Adrenal gland (tissue), 12 donors: ENCODE results near the gene TBC1D1. TPM values are rescaled to one million over a fixed set of nuclear protein-coding genes. Genes with fewer than 3 reads are reported as not detected.

Experiments used
- DNase-seq, 7 donors: peaks; one replicate each; pipeline ENCODE4 v3.0.0-alpha.2; 2019 to 2020
- H3K27ac ChIP-seq, 5 donors: fragments of 200-600 bp; sonication (generic) in 4 of 5; 1 replicate in 3 of 5; 2 replicates in 2 of 5; pipeline versions ENCODE4 v1.5.1 to v1.8.0; 2016 to 2020; ENCODE audit warnings: mild to moderate bottlenecking in 1 of 5
- H3K27me3 ChIP-seq: fragments of 200-600 bp; 2 replicates; pipeline ENCODE4 v1.8.0; 2021
- H3K36me3 ChIP-seq, 2 donors: fragments of 200-600 bp; replicated peaks in 1 of 2; 1 replicate in 1 of 2; 2 replicates in 1 of 2; pipeline versions ENCODE4 v1.5.1 to v1.8.0; 2018 to 2022
- H3K4me1 ChIP-seq, 2 donors: fragments of 200-600 bp; replicated peaks in 1 of 2; 1 replicate in 1 of 2; 2 replicates in 1 of 2; pipeline versions ENCODE4 v1.5.1 to v1.8.0; 2018 to 2021
- H3K4me3 ChIP-seq, 4 donors: fragments of 200-600 bp; sonication (generic) in 3 of 4; one replicate each; pipeline ENCODE4 v1.5.1; 2016 to 2018
- H3K9me3 ChIP-seq, 3 donors: fragments of 200-600 bp; sonication (generic) in 1 of 3; replicated peaks in 1 of 3; 1 replicate in 2 of 3; 2 replicates in 1 of 3; pipeline versions ENCODE4 v1.5.1 to v1.8.0; 2016 to 2021
- CTCF ChIP-seq, 6 experiments: fragments of 450-650 bp in 4 of 6; fragments of 200-600 bp in 2 of 6; sonication (generic) in 1 of 6; IDR thresholded peaks; 1 replicate in 5 of 6; 2 replicates in 1 of 6; pipeline versions ENCODE4 v1.5.1 to v1.8.0; 2016 to 2021; ENCODE audit warnings: antibody characterized with exemption in 6 of 6, mild to moderate bottlenecking in 2 of 6, moderate library complexity in 1 of 6
- POLR2A ChIP-seq, 2 donors: fragments of 450-650 bp; IDR thresholded peaks; one replicate each; pipeline ENCODE4 v1.6.1; 2017; ENCODE audit warnings: antibody characterized with exemption in 2 of 2, mild to moderate bottlenecking in 2 of 2, moderate library complexity in 1 of 2
- WGBS, 4 donors: extraction: QIAGEN DNeasy Blood & Tissue Kit in 2 of 4; methylation state at CpG; one replicate each; pipeline versions ENCODE4 v1.1.5 to v1.1.7; 2013 to 2017; 5-methylcytosine and 5-hydroxymethylcytosine counted together
- intact Hi-C, 2 donors: fragments of 100-400 bp; cut with DNase I; formaldehyde crosslinking; loops; one replicate each; pipeline versions ENCODE4 v1.14.1 to v1.15.0; 2022 to 2023
- polyA plus RNA-seq, 3 donors: library from polyadenylated mRNA; stranded (reverse); fragments of 200-250 nt in 2 of 3; fragments of 350-450 nt in 1 of 3; fragmentation: Illumina TruSeq in 1 of 3; extraction: RNeasy Lipid Tissue Mini Kit (QIAGEN cat#74804) in 1 of 3; gene quantifications; one replicate each; pipeline ENCODE4 v1.2.3, GENCODE V29; 2013 to 2014
- total RNA-seq, 9 donors: library from RNA; depleted of rRNA in 4 of 9; stranded (reverse); fragments of >200 nt in 4 of 9; fragments of 120-200 nt in 1 of 9; fragmentation: NEBNext Ultra II Directional in 1 of 9; extraction: Animal tissue kit (Norgen Biotek cat#: 25700) in 1 of 9; gene quantifications; one replicate each; pipeline versions ENCODE4 v1.1.0 to v1.2.4, GENCODE V29; 2013 to 2023
- donor health status: healthy with polysubstance abuse.
- donor health status: Bipolar disorder and iron deficiency.
- donor health status: DM: yes; HTN: yes; CAD: no.
- donor health status: DM: no; HTN: no; CAD: no.
- donor health status: DM: no; HTN: no; CAD: no.
- donor health status: DM: yes; HTN: yes; CAD: no.

The TBC1D1 gene
- total and polyA plus RNA-seq, 12 donors: 16.3 to 77.3 (median 25.7) TPM

- Histone ChIP-seq H3K27me3 (no peaks in the 10 kb centered on the region), H3K4me3 (no peak overlapping the region), H3K36me3 (no peaks in the 10 kb centered on the region), H3K27ac (no peak overlapping the region), H3K9me3 (no peaks in the 10 kb centered on the region), H3K4me1 (peaks cover 4% of the 10 kb centered on the region in 2 donors)
- 80 to 100% (median 99%) methylated on average over 2 to 3 of the region's 3 CpGs for WGBS, 4 donors
- no peak for TF ChIP-seq POLR2A (IDR thresholded peaks at IDR 0.05)
- no peak for TF ChIP-seq CTCF (IDR thresholded peaks at IDR 0.05)
- intact Hi-C loops: no loop called here
- DNase-seq: no peak
These were observed 117.7 kb downstream of the TBC1D1 start for GRCh38 chr4:38008571-38009021.

- peaks cover 8 to 9% of the 10 kb centered on the region in 2 donors for H3K4me1 ChIP-seq
- TF ChIP-seq POLR2A (IDR thresholded peaks at IDR 0.05): no peak
- TF ChIP-seq CTCF (IDR thresholded peaks at IDR 0.05): no peak
- H3K27ac ChIP-seq: no peak overlapping the region
- H3K9me3 ChIP-seq: no peaks in the 10 kb centered on the region
- intact Hi-C loops: no loop called here
- no peak overlapping the region for H3K4me3 ChIP-seq
- DNase-seq: no peak
- no peaks in the 10 kb centered on the region for H3K36me3 ChIP-seq
- H3K27me3 ChIP-seq: no peaks in the 10 kb centered on the region
These were observed 118.5 kb downstream of the TBC1D1 start for GRCh38 chr4:38009421-38009820.

GRCh38 chr4:38009949-38010348, 119.1 kb downstream of the TBC1D1 start:
- no peaks in the 10 kb centered on the region for H3K27me3 ChIP-seq
- TF ChIP-seq CTCF (IDR thresholded peaks at IDR 0.05): no peak
- TF ChIP-seq POLR2A (IDR thresholded peaks at IDR 0.05): no peak
- DNase-seq: no peak
- no peaks in the 10 kb centered on the region for H3K9me3 ChIP-seq
- 72 to 83% (median 76%) methylated on average over 3 of the region's 3 CpGs for WGBS, 4 donors
- peaks cover 8 to 9% of the 10 kb centered on the region in 2 donors for H3K4me1 ChIP-seq
- H3K4me3 ChIP-seq: no peak overlapping the region
- no peaks in the 10 kb centered on the region for H3K36me3 ChIP-seq
- no peak overlapping the region for H3K27ac ChIP-seq
- intact Hi-C loops: no loop called here

GRCh38 chr4:38011511-38012162, 120.8 kb downstream of the TBC1D1 start:
- no peak overlapping the region for H3K27ac ChIP-seq
- no peak for TF ChIP-seq CTCF (IDR thresholded peaks at IDR 0.05)
- no peak for TF ChIP-seq POLR2A (IDR thresholded peaks at IDR 0.05)
- no peaks in the 10 kb centered on the region for H3K36me3 ChIP-seq
- H3K4me1 ChIP-seq: peaks cover 8 to 9% of the 10 kb centered on the region in 2 donors
- H3K4me3 ChIP-seq: no peak overlapping the region
- intact Hi-C loops: no loop called here
- no peaks in the 10 kb centered on the region for H3K27me3 ChIP-seq
- no peaks in the 10 kb centered on the region for H3K9me3 ChIP-seq
- 77 to 88% (median 81%) methylated on average over 3 of the region's 3 CpGs for WGBS, 4 donors
- no peak for DNase-seq
